A673 (cell line): ENCODE results near the gene OR6A2. TPM values are rescaled to one million over a fixed set of nuclear protein-coding genes. Genes with fewer than 3 reads are reported as not detected.

ENCODE experiments used
- BruUV-seq: library from RNA; stranded (reverse); fragments of 400-500 nt; replicated peaks from 2 replicates; lab custom pipeline; 2021; lab: Mats Ljungman, UMichigan
- CTCF ChIA-PET: fragments of 300-600 bp; sonication (Branson Sonifier 250); formaldehyde crosslinking; loops from one replicate; lab custom pipeline; 2022; ENCODE audit warnings: antibody characterized with exemption; lab: Charles Lee
- POLR2A ChIA-PET: fragments of 300-600 bp; sonication (Branson Sonifier 250); formaldehyde crosslinking; loops from one replicate; lab custom pipeline; 2022; ENCODE audit warnings: antibody characterized with exemption; ENCODE audit not compliant: low non-redundant PET; lab: Charles Lee
- DNase-seq: peaks from one replicate; pipeline ENCODE4 v3.0.0-alpha.2; 2015; ENCODE audit warnings: low spot score
- H3K27ac ChIP-seq: fragments of 200-600 bp; sonication (generic); 2 replicates; pipeline ENCODE4 v1.5.1; 2016; ENCODE audit warnings: mixed run types, low read depth, mild to moderate bottlenecking, mixed read lengths, antibody characterized with exemption, low read length; ENCODE audit not compliant: poor library complexity, severe bottlenecking
- H3K27me3 ChIP-seq: fragments of 200-600 bp; sonication (generic); replicated peaks from 2 replicates; pipeline ENCODE4 v1.6.1; 2017; ENCODE audit warnings: mixed run types, low read depth, mild to moderate bottlenecking, mixed read lengths, antibody characterized with exemption, low read length; ENCODE audit not compliant: insufficient read depth, poor library complexity
- H3K36me3 ChIP-seq: fragments of 200-600 bp; sonication (generic); 2 replicates; pipeline ENCODE4 v1.6.1; 2016; ENCODE audit warnings: mixed run types, mild to moderate bottlenecking, mixed read lengths, antibody characterized with exemption, low read length; ENCODE audit not compliant: insufficient read depth, poor library complexity, severe bottlenecking
- H3K4me1 ChIP-seq: fragments of 200-600 bp; sonication (generic); 2 replicates; pipeline ENCODE4 v1.6.1; 2017; ENCODE audit warnings: mixed run types, mild to moderate bottlenecking, mixed read lengths, antibody characterized with exemption, low read length; ENCODE audit not compliant: insufficient read depth, poor library complexity, severe bottlenecking
- H3K4me3 ChIP-seq: fragments of 200-600 bp; sonication (generic); 2 replicates; pipeline ENCODE4 v1.5.1; 2016; ENCODE audit warnings: low read depth, mixed run types, mild to moderate bottlenecking, mixed read lengths, low read length; ENCODE audit not compliant: poor library complexity, severe bottlenecking
- H3K9me3 ChIP-seq: fragments of 200-600 bp; sonication (generic); 2 replicates; pipeline ENCODE4 v1.6.1; 2016; ENCODE audit warnings: mixed run types, low read depth, mild to moderate bottlenecking, mixed read lengths, antibody characterized with exemption, low read length; ENCODE audit not compliant: poor library complexity, severe bottlenecking
- EZH2 ChIP-seq: fragments of 200-600 bp; sonication (generic); IDR thresholded peaks from 2 replicates; pipeline ENCODE4 v1.6.1; 2017; ENCODE audit warnings: borderline replicate concordance, low read depth, mild to moderate bottlenecking, mixed read lengths, antibody characterized with exemption, low read length; ENCODE audit not compliant: poor library complexity, severe bottlenecking
- intact Hi-C: fragments of 100-400 bp; cut with micrococcal nuclease; formaldehyde crosslinking; loops from one replicate; pipeline ENCODE4 v1.10.0; 2022; ENCODE audit not compliant: unreplicated experiment
- total RNA-seq: library from RNA; stranded (reverse); gene quantifications from 2 replicates; pipeline ENCODE4 v1.2.3, GENCODE V29; 2021
- TF ChIP-seq, protein P1 (sequence below): fragments of 300-800, 200-600 bp; sonication (generic); conservative IDR thresholded peaks from 2 replicates; pipeline ENCODE4 v1.5.1; 2017; ENCODE audit warnings: low read depth, mild to moderate bottlenecking, antibody characterized with exemption, low read length, moderate library complexity, mixed read lengths

OR6A2 gene
- total RNA-seq, 1 experiment from 2014 or later, result not detected

DNA sequence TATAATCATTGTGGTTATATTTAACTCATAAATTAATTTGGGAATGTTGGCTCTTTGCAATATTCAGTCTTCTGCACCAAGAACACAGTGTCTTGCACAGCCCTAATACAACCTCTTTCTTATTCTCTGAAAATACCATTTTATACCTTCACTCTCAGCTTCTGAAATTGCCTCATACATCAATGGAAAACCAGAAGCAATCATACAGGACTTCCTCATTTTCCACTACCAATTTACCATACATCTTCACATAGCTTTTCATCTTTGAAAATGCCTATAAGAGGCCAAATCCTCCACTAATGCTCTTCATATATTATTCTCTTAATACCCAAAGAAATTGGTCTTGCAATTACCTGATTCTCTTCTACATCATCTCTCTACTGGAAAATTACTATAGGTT, 21.0 kb downstream of the OR6A2 start:
- POLR2A ChIA-PET, result no interaction called here
- H3K27me3 ChIP-seq, result no peaks in the 10 kb centered on the region
- no peak for DNase-seq
- no peaks in the 10 kb centered on the region for H3K4me1 ChIP-seq
- CTCF ChIA-PET, result no interaction called here
- H3K27ac ChIP-seq, result no peak overlapping the region
- no peaks in the 10 kb centered on the region for H3K9me3 ChIP-seq
- intact Hi-C loops, result no loop called here
- no peak for TF ChIP-seq EZH2
- TF ChIP-seq, protein P1, sequence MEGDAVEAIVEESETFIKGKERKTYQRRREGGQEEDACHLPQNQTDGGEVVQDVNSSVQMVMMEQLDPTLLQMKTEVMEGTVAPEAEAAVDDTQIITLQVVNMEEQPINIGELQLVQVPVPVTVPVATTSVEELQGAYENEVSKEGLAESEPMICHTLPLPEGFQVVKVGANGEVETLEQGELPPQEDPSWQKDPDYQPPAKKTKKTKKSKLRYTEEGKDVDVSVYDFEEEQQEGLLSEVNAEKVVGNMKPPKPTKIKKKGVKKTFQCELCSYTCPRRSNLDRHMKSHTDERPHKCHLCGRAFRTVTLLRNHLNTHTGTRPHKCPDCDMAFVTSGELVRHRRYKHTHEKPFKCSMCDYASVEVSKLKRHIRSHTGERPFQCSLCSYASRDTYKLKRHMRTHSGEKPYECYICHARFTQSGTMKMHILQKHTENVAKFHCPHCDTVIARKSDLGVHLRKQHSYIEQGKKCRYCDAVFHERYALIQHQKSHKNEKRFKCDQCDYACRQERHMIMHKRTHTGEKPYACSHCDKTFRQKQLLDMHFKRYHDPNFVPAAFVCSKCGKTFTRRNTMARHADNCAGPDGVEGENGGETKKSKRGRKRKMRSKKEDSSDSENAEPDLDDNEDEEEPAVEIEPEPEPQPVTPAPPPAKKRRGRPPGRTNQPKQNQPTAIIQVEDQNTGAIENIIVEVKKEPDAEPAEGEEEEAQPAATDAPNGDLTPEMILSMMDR, result no peak
- no TSS peak for BruUV-seq
- H3K36me3 ChIP-seq, result no peaks in the 10 kb centered on the region
- H3K4me3 ChIP-seq, result no peak overlapping the region

DNA sequence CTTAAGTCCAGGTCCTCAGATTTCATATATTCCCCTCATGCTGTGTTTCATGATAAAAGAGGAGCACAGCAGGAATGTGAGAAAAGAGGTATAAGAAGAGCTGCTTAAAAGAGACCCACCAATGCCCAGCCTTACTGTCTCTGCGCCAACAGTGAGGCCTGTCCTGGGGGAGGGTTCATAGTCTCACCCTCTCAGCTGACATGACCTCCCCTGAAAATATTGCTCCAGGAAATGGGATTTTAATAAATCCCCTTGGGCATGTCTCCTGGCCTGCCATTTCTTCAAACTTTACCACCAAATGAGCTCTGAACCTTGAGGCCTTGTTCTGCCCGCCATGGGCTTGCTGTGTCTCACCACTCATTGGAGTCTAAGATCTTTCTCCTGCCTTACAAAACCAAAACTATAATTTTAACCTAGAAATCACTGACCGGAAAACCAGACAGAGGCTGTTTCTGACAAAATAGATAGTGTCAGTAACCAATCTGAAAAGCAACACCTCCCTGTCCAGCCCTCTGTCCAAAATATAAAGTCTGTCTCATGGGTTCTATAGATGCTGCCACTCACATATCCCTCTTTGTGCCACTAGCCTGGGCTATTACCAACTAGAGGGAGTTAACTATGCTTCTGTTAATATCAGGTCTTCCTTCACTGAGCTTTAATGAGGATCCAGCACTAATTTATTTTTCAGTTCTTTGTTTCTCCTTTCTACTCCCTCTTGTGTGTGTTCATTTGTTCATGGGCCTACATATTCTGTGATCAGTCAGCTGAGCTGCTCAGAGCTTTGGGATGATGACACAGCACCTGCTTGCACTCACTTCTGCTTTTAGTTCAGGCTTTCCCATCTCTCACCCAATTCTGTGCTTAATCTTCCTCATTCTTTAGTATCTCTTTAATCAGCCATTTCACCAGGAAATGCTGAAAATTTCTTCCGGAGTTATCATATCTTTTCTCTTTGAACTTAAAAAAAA, 27.3 kb downstream of the OR6A2 start, which contains the start of gene OR2AG2:
TSS of gene OR2AG2 (minus strand) at position 51 of the 968 bp plus-strand sequence. CDS start 3,019 bp downstream, outside the sequence.
- Histone ChIP-seq H3K9me3 (no peaks in the 10 kb centered on the region), H3K27ac (no peak within 1 kb of the TSS), H3K36me3 (no peaks in the 10 kb centered on the region), H3K4me1 (no peaks in the 10 kb centered on the region), H3K27me3 (no peaks in the 10 kb centered on the region), H3K4me3 (no peak within 1 kb of the TSS)
- CTCF ChIA-PET, result no interaction called here
- intact Hi-C loops, result no loop called here
- BruUV-seq, result no TSS peak
- DNase-seq, result no peak
- TF ChIP-seq EZH2, result no peak
- TF ChIP-seq, protein P1, result no peak
- POLR2A ChIA-PET, result no interaction called here

DNA sequence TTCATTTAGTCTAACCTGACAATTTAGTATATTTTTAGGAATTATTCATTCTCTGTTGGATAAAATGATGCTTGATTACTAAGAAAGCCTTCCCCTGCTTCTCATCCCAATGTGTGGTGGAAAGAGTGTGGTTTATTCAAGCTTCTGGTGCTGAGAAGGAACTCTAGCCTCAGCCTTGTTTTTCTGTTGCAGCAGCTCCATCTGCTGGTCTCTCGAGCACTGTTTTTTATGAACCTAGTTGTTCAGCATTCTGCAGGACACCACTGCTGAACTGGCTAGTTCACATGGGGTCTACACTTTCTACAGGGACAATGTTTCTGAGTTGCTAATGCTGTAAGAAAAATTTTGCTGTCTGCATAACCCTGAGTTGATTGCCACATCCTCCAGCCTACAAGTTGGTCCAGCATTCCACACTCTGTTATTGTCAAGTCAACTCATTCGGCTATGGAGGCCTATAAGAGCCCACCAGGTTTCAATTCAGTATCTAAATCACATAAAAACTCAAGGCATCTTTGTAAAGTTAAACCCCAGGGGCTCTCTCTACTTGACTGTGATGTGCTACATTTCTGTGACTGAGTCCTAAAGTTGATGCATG, 42.0 kb downstream of the OR6A2 start:
- intact Hi-C loops, result loop anchor here (1.0 to 2.0 kb wide), 3 partner anchors 47 to 378 kb away; no protein-coding TSS in a partner anchor
- Histone ChIP-seq H3K9me3 (no peaks in the 10 kb centered on the region), H3K36me3 (no peaks in the 10 kb centered on the region), H3K4me3 (no peak overlapping the region), H3K27me3 (no peaks in the 10 kb centered on the region), H3K27ac (no peak overlapping the region), H3K4me1 (no peaks in the 10 kb centered on the region)
- TF ChIP-seq, protein P1, result peak; percentile 66
- TF ChIP-seq EZH2, result no peak
- DNase-seq, result peak; percentile 69
- POLR2A ChIA-PET, result interaction anchor here (0.5 kb wide), 1 partner anchor 367 kb away, joined by 4 read pairs; the partner anchor contains the start of gene SMPD1
- BruUV-seq, result no TSS peak
- CTCF ChIA-PET, result interaction anchor here (0.6 to 1.4 kb wide), 6 partner anchors 8 to 378 kb away, joined by 3 to 11 read pairs (median 3); partner anchors contain the start of gene MRPL17
